GM12878 (cell line): ENCODE results near the gene TMEM41B. TPM values are rescaled to one million over a fixed set of nuclear protein-coding genes. Genes with fewer than 3 reads are reported as not detected.

Experiments used
- ATAC-seq: fragments of 200-7000 bp; cut with Tn5 transposase; 3 replicates; pipeline ENCODE4 v1.9.1; 2020; ENCODE audit warnings: mild to moderate bottlenecking, moderate library complexity
- BruUV-seq: library from RNA; stranded (reverse); fragments of 400-500 nt; replicated peaks from 2 replicates; lab custom pipeline; 2021; lab: Mats Ljungman, UMichigan
- CTCF ChIA-PET: fragments of 300-600 bp; sonication (Branson Sonifier 250); formaldehyde crosslinking; extraction: SDS; loops from one replicate; lab custom pipeline; 2021; ENCODE audit warnings: inconsistent platforms; lab: Yijun Ruan, JAX
- POLR2A ChIA-PET: fragments of 350-600 bp; formaldehyde crosslinking; extraction: SDS; loops from one replicate; lab custom pipeline; 2021; ENCODE audit warnings: inconsistent platforms; lab: Charles Lee
- RAD21 ChIA-PET: fragments of 300-600 bp; sonication (Branson Sonifier 250); formaldehyde crosslinking; loops from one replicate; lab custom pipeline; 2023; ENCODE audit warnings: antibody characterized with exemption; ENCODE audit not compliant: unreplicated experiment; lab: Charles Lee
- SMC1A ChIA-PET: fragments of 300-600 bp; sonication (Branson Sonifier 250); formaldehyde crosslinking; loops from one replicate; lab custom pipeline; 2023; ENCODE audit not compliant: unreplicated experiment, uncharacterized antibody; lab: Charles Lee
- DNase-seq: peaks from one replicate; pipeline ENCODE4 v3.0.0-alpha.2; 2011; ENCODE audit warnings: low read depth, low spot score
- FAIRE-seq: peaks from 3 replicates; lab custom pipeline; 2011; peaks lifted over from hg19 to GRCh38; lab: Jason Lieb, UNC
- H2AFZ ChIP-seq: 2 replicates; pipeline ENCODE4 v1.6.0; 2011; ENCODE audit warnings: low read depth, low read length, control low read depth; ENCODE audit not compliant: control insufficient read depth
- H3K27ac ChIP-seq: 2 replicates; pipeline ENCODE4 v1.5.1; 2011; ENCODE audit warnings: control low read depth; ENCODE audit not compliant: control insufficient read depth, insufficient read depth
- H3K27me3 ChIP-seq, 2 experiments: replicated peaks in 1 of 2; 2 replicates each; pipeline versions ENCODE4 v1.6.0 to v1.6.1; 2011; ENCODE audit warnings: low read length in 1 of 2; ENCODE audit not compliant: control insufficient read depth in 2 of 2, insufficient read depth in 2 of 2
- H3K36me3 ChIP-seq, 2 experiments: 2 replicates each; pipeline ENCODE4 v1.5.1; 2011; ENCODE audit warnings: low read length in 1 of 2; ENCODE audit not compliant: control insufficient read depth in 2 of 2, insufficient read depth in 2 of 2
- H3K4me1 ChIP-seq: 2 replicates; pipeline ENCODE4 v1.6.1; 2011; ENCODE audit warnings: mild to moderate bottlenecking, low read length, moderate library complexity, mixed read lengths; ENCODE audit not compliant: control insufficient read depth, insufficient read depth
- H3K4me2 ChIP-seq: 2 replicates; pipeline ENCODE4 v1.6.0; 2011; ENCODE audit warnings: control low read depth; ENCODE audit not compliant: control insufficient read depth, insufficient read depth
- H3K4me3 ChIP-seq: fragments of 200-600 bp; sonication (generic); 2 replicates; pipeline ENCODE4 v1.5.1; 2016
- H3K79me2 ChIP-seq: 2 replicates; pipeline ENCODE4 v1.6.0; 2011; ENCODE audit warnings: low read length; ENCODE audit not compliant: control insufficient read depth, insufficient read depth
- H3K9ac ChIP-seq: 2 replicates; pipeline ENCODE4 v1.8.0; 2011; ENCODE audit warnings: low read length, control low read depth, mixed read lengths; ENCODE audit not compliant: control insufficient read depth, insufficient read depth
- H3K9me3 ChIP-seq: replicated peaks from 3 replicates; pipeline ENCODE4 v1.5.1; 2011; ENCODE audit warnings: mild to moderate bottlenecking, low read length; ENCODE audit not compliant: control insufficient read depth, insufficient read depth
- H4K20me1 ChIP-seq: 2 replicates; pipeline ENCODE4 v1.6.0; 2011; ENCODE audit not compliant: control insufficient read depth, insufficient read depth
- BRCA1 ChIP-seq: IDR thresholded peaks from 2 replicates; pipeline ENCODE4 v1.6.1; 2011; ENCODE audit warnings: low read depth, low read length, improper control_type of control experiment
- CEBPZ ChIP-seq: fragments of 150-350 bp; IDR thresholded peaks from 2 replicates; pipeline ENCODE4 v1.6.1; 2016; ENCODE audit warnings: low read depth, low read length
- ESRRA ChIP-seq: IDR thresholded peaks from 2 replicates; pipeline ENCODE4 v1.6.1; 2012; ENCODE audit warnings: mild to moderate bottlenecking, low read length, improper control_type of control experiment
- ETV6 ChIP-seq, 2 experiments: fragments of 450-650 bp in 1 of 2; IDR thresholded peaks in 1 of 2; conservative IDR thresholded peaks in 1 of 2; 2 replicates each; pipeline ENCODE4 v1.6.1; 2014; ENCODE audit warnings: antibody characterized with exemption in 1 of 2, borderline replicate concordance in 1 of 2, low read depth in 1 of 2, mild to moderate bottlenecking in 1 of 2, moderate library complexity in 1 of 2
- JUNB ChIP-seq: IDR thresholded peaks from 2 replicates; pipeline ENCODE4 v1.6.1; 2016; ENCODE audit warnings: antibody characterized with exemption, mild to moderate bottlenecking
- MTA3 ChIP-seq: IDR thresholded peaks from 2 replicates; pipeline ENCODE4 v1.6.1; 2012; ENCODE audit warnings: low read length, inconsistent platforms, borderline replicate concordance
- MYC ChIP-seq: IDR thresholded peaks from 2 replicates; pipeline ENCODE4 v1.6.1; 2011; ENCODE audit warnings: mild to moderate bottlenecking, low read length, moderate library complexity, inconsistent platforms; ENCODE audit not compliant: insufficient read depth, insufficient replicate concordance, insufficient read length, severe bottlenecking
- NR2F1 ChIP-seq: fragments of 450-650 bp; conservative IDR thresholded peaks from 2 replicates; pipeline ENCODE4 v1.6.1; 2017; ENCODE audit warnings: mild to moderate bottlenecking
- RCOR1 ChIP-seq: conservative IDR thresholded peaks from 2 replicates; pipeline ENCODE4 v1.6.1; 2012; ENCODE audit warnings: low read depth, low read length, improper control_type of control experiment
- REST ChIP-seq: IDR thresholded peaks from 2 replicates; pipeline ENCODE4 v1.6.1; 2012; ENCODE audit warnings: mild to moderate bottlenecking, low read depth, low read length
- SMC3 ChIP-seq: IDR thresholded peaks from 2 replicates; pipeline ENCODE4 v1.6.1; 2011; ENCODE audit warnings: low read length, improper control_type of control experiment, borderline replicate concordance
- SPI1 ChIP-seq: IDR thresholded peaks from 2 replicates; pipeline ENCODE4 v1.6.1; 2011; ENCODE audit warnings: low read depth, mild to moderate bottlenecking, low read length, moderate library complexity, borderline replicate concordance; ENCODE audit not compliant: insufficient read depth
- STAT1 ChIP-seq: fragments of 450-650 bp; conservative IDR thresholded peaks from 2 replicates; pipeline ENCODE4 v1.6.1; 2014; ENCODE audit warnings: antibody characterized with exemption, mild to moderate bottlenecking
- TAF1 ChIP-seq: IDR thresholded peaks from 2 replicates; pipeline ENCODE4 v1.6.1; 2011; ENCODE audit warnings: mild to moderate bottlenecking, low read depth, low read length, borderline replicate concordance
- WRNIP1 ChIP-seq: IDR thresholded peaks from 2 replicates; pipeline ENCODE4 v1.6.1; 2011; ENCODE audit warnings: low read depth, low read length, improper control_type of control experiment, borderline replicate concordance
- YBX1 ChIP-seq: fragments of 450-650 bp; IDR thresholded peaks from 2 replicates; pipeline ENCODE4 v1.6.1; 2016; ENCODE audit warnings: antibody characterized with exemption
- WGBS: methylation state at CpG from one replicate; pipeline ENCODE4 v1.1.6; 2016; ENCODE audit warnings: low lambda C conversion rate; ENCODE audit not compliant: insufficient replicate concordance, insufficient coverage; ENCODE audit errors: missing lambda C conversion rate; 5-methylcytosine and 5-hydroxymethylcytosine counted together
- in situ Hi-C: fragments of 300-500 bp; cut with MboI; formaldehyde crosslinking; loops from 9 replicates; pipeline ENCODE4 v1.14.3; 2018; ENCODE audit warnings: mixed read lengths
- intact Hi-C: fragments of 100-400 bp; cut with micrococcal nuclease; formaldehyde crosslinking; loops from one replicate; pipeline ENCODE4 v1.14.2; 2022; ENCODE audit not compliant: unreplicated experiment
- polyA plus RNA-seq, 11 experiments: library from polyadenylated mRNA; depleted of rRNA in 4 of 11; unstranded in 6 of 11; stranded (reverse) in 5 of 11; fragments of >200 nt; fragmentation: Nextera tagmentation in 4 of 11; fragmentation: Illumina TruSeq in 1 of 11; extraction: Ambion mirVana in 4 of 11; extraction: Trizol in 1 of 11; gene quantifications; 1 replicate in 1 of 11; 2 replicates in 10 of 11; pipeline versions ENCODE4 v1.2.1 to v1.2.3, GENCODE V29; 2011 to 2016; ENCODE audit warnings: inconsistent platforms in 2 of 11, missing spikeins in 2 of 11, low read depth in 1 of 11
- total RNA-seq, 4 experiments: library from RNA; depleted of rRNA in 3 of 4; stranded (reverse); fragments of >200 nt in 3 of 4; fragmentation: Illumina TruSeq in 1 of 4; extraction: Trizol in 1 of 4; gene quantifications; 2 replicates each; pipeline versions ENCODE4 v1.2.1 to v1.2.3, GENCODE V29; 2013 to 2021

Gene TMEM41B
- total and polyA plus RNA-seq, 10 of the 15 experiments (the other 5 are each of a cell fraction or from before 2014, with no cell fraction given): 8.0 to 31.0 (median 20.5) TPM

- TF ChIP-seq ETV6 (conservative IDR thresholded peaks at IDR 0.05 in 1 of 2, IDR thresholded peaks at IDR 0.05 in 1 of 2; ENCODE audit: borderline replicate concordance in 1 of 2, low read depth in 1 of 2) (no peak), TAF1 (no peak), RCOR1 (no peak), STAT1 (no peak), BRCA1 (no peak), JUNB (no peak), MYC (no peak), YBX1 (no peak), MTA3 (no peak), NR2F1 (no peak), WRNIP1 (no peak)
These were observed 33.6 kb downstream of the TMEM41B start (continued) for GRCh38 chr11:9280655-9281301.

- POLR2A ChIA-PET: interaction anchor here (1.2 kb wide), 1 partner anchor 11 kb away, joined by 3 read pairs; no protein-coding TSS in a partner anchor
- H2AFZ ChIP-seq: no peak overlapping the region
- no peak for ATAC-seq
- DNase-seq: no peak
- intact Hi-C loops: no loop called here
- H3K79me2 ChIP-seq: no peaks in the 10 kb centered on the region
- no peak overlapping the region for H3K27ac ChIP-seq
- RAD21 ChIA-PET: interaction anchor here (0.8 to 2.4 kb wide), 5 partner anchors 27 to 229 kb away, joined by 3 to 13 read pairs (median 3); no protein-coding TSS in a partner anchor
- H3K4me1 ChIP-seq: peaks cover 11% of the 10 kb centered on the region
- no peaks in the 10 kb centered on the region for H4K20me1 ChIP-seq
- in situ Hi-C loops: no loop called here
- SMC1A ChIA-PET: interaction anchor here (0.6 to 1.5 kb wide), 3 partner anchors 13 to 233 kb away, joined by 3 read pairs; partner anchors contain the start of gene DENND5A
- no peak overlapping the region for H3K4me3 ChIP-seq
- H3K27me3 ChIP-seq: no peaks in the 10 kb centered on the region
- CTCF ChIA-PET: interaction anchor here (0.7 to 2.3 kb wide), 8 partner anchors 11 to 230 kb away, joined by 3 to 14 read pairs (median 4); no protein-coding TSS in a partner anchor
- no peak for FAIRE-seq
- no peaks in the 10 kb centered on the region; a peak in 1 of 4 replicates for H3K36me3 ChIP-seq
- no peak overlapping the region for H3K9ac ChIP-seq
- no peak overlapping the region for H3K4me2 ChIP-seq
- no TSS peak for BruUV-seq
- WGBS: 88% methylated on average over 8 of the region's 8 CpGs
- no peaks in the 10 kb centered on the region for H3K9me3 ChIP-seq
- TF ChIP-seq ESRRA: no peak
- TF ChIP-seq MTA3: no peak
- TF ChIP-seq SMC3: no peak
- no peak for TF ChIP-seq SPI1
- no peak for TF ChIP-seq CEBPZ
- TF ChIP-seq RCOR1: no peak
- TF ChIP-seq REST: no peak
These were observed 37.2 kb downstream of the TMEM41B start for GRCh38 chr11:9277176-9277575.
